Measurements from ENCODE around the gene SSBP4.
A peak's percentile ranks its signal among the peaks of the same experiment; 100 is the strongest.

SSBP4 gene

GRCh38 chr19:18440936-18441803 lies 22.0 kb downstream of the SSBP4 start:
- Mint-ChIP-seq H3K36me3 (peaks cover 26% of the 10 kb centered on the region), H3K27me3 (no peaks in the 10 kb centered on the region), H3K9me3 (peaks cover 6% of the 10 kb centered on the region), H3K4me1 (peaks cover 39% of the 10 kb centered on the region), H3K4me3 (no peak overlapping the region), H3K27ac (no peak overlapping the region)
- ATAC-seq, result no peak

- Mint-ChIP-seq H3K27ac (peak overlapping the region; percentile 33), H3K27me3 (no peaks in the 10 kb centered on the region), H3K9me3 (peaks cover 6% of the 10 kb centered on the region), H3K4me3 (no peak overlapping the region), H3K4me1 (peaks cover 35% of the 10 kb centered on the region), H3K36me3 (peaks cover 36% of the 10 kb centered on the region)
- ATAC-seq, result no peak
These were observed 22.9 kb downstream of the SSBP4 start for GRCh38 chr19:18441804-18442788.

- ATAC-seq, result no peak
- Mint-ChIP-seq H3K36me3 (peaks cover 44% of the 10 kb centered on the region), H3K27me3 (no peaks in the 10 kb centered on the region), H3K4me3 (no peak overlapping the region), H3K27ac (peak overlapping the region; percentile 33), H3K4me1 (peaks cover 35% of the 10 kb centered on the region), H3K9me3 (peaks cover 6% of the 10 kb centered on the region)
These were observed 23.7 kb downstream of the SSBP4 start for GRCh38 chr19:18442941-18443340.

- Mint-ChIP-seq H3K4me1 (peaks cover 35% of the 10 kb centered on the region), H3K4me3 (no peak overlapping the region), H3K36me3 (peaks cover 49% of the 10 kb centered on the region), H3K27ac (no peak overlapping the region), H3K27me3 (no peaks in the 10 kb centered on the region), H3K9me3 (peaks cover 6% of the 10 kb centered on the region)
- no peak for ATAC-seq
These were observed 24.2 kb downstream of the SSBP4 start for GRCh38 chr19:18443406-18443805.

- H3K27ac Mint-ChIP-seq, result no peak overlapping the region
These were observed 24.6 kb downstream of the SSBP4 start for GRCh38 chr19:18443831-18444230.

GRCh38 chr19:18444513-18444912 lies 25.3 kb downstream of the SSBP4 start:
- no peak for ATAC-seq
- Mint-ChIP-seq H3K9me3 (peaks cover 6% of the 10 kb centered on the region), H3K36me3 (peaks cover 59% of the 10 kb centered on the region), H3K27me3 (no peaks in the 10 kb centered on the region), H3K4me1 (peaks cover 26% of the 10 kb centered on the region), H3K4me3 (no peak overlapping the region), H3K27ac (no peak overlapping the region)

More at GRCh38 chr19:18443831-18444230, 24.6 kb downstream of the SSBP4 start:
- no peak for ATAC-seq
- Mint-ChIP-seq H3K36me3 (peaks cover 53% of the 10 kb centered on the region), H3K4me3 (no peak overlapping the region), H3K4me1 (peaks cover 33% of the 10 kb centered on the region), H3K27me3 (no peaks in the 10 kb centered on the region), H3K9me3 (peaks cover 6% of the 10 kb centered on the region)

- H3K9me3 Mint-ChIP-seq, result peaks cover 6% of the 10 kb centered on the region
- peaks cover 20% of the 10 kb centered on the region for H3K4me1 Mint-ChIP-seq
- H3K27ac Mint-ChIP-seq, result no peak overlapping the region
- no peak overlapping the region for H3K4me3 Mint-ChIP-seq
- no peak for ATAC-seq
- no peaks in the 10 kb centered on the region for H3K27me3 Mint-ChIP-seq
- peaks cover 66% of the 10 kb centered on the region for H3K36me3 Mint-ChIP-seq
These were observed 26.2 kb downstream of the SSBP4 start for GRCh38 chr19:18445262-18445948.

- no peak for ATAC-seq
- Mint-ChIP-seq H3K27me3 (no peaks in the 10 kb centered on the region), H3K36me3 (peaks cover 73% of the 10 kb centered on the region), H3K4me1 (peaks cover 23% of the 10 kb centered on the region), H3K9me3 (peaks cover 6% of the 10 kb centered on the region), H3K27ac (no peak overlapping the region), H3K4me3 (no peak overlapping the region)
These were observed 27.1 kb downstream of the SSBP4 start for GRCh38 chr19:18446145-18446810.

- ATAC-seq, result no peak
- H3K9me3 Mint-ChIP-seq, result peaks cover 6% of the 10 kb centered on the region
- H3K4me1 Mint-ChIP-seq, result peaks cover 21% of the 10 kb centered on the region
- peaks cover 73% of the 10 kb centered on the region for H3K36me3 Mint-ChIP-seq
- no peak overlapping the region for H3K27ac Mint-ChIP-seq
- H3K4me3 Mint-ChIP-seq, result no peak overlapping the region
- H3K27me3 Mint-ChIP-seq, result no peaks in the 10 kb centered on the region
These were observed 27.7 kb downstream of the SSBP4 start for GRCh38 chr19:18446811-18447359.

GRCh38 chr19:18449552-18449951 lies 30.4 kb downstream of the SSBP4 start:
- H3K4me3 Mint-ChIP-seq, result no peak overlapping the region
- no peak for ATAC-seq
- no peak overlapping the region for H3K27ac Mint-ChIP-seq
- peaks cover 72% of the 10 kb centered on the region for H3K36me3 Mint-ChIP-seq
- peaks cover 12% of the 10 kb centered on the region for H3K4me1 Mint-ChIP-seq
- H3K9me3 Mint-ChIP-seq, result no peaks in the 10 kb centered on the region
- H3K27me3 Mint-ChIP-seq, result no peaks in the 10 kb centered on the region

GRCh38 chr19:18450021-18450930 lies 31.1 kb downstream of the SSBP4 start:
- no peak overlapping the region for H3K27ac Mint-ChIP-seq
- H3K4me3 Mint-ChIP-seq, result no peak overlapping the region
- H3K27me3 Mint-ChIP-seq, result no peaks in the 10 kb centered on the region
- peaks cover 73% of the 10 kb centered on the region for H3K36me3 Mint-ChIP-seq
- no peaks in the 10 kb centered on the region for H3K9me3 Mint-ChIP-seq
- ATAC-seq, result no peak
- peaks cover 12% of the 10 kb centered on the region for H3K4me1 Mint-ChIP-seq

GRCh38 chr19:18450931-18451836 lies 32.0 kb downstream of the SSBP4 start:
- no peak overlapping the region for H3K4me3 Mint-ChIP-seq
- H3K27ac Mint-ChIP-seq, result no peak overlapping the region
- H3K9me3 Mint-ChIP-seq, result no peaks in the 10 kb centered on the region
- peak; percentile 91 for ATAC-seq
- H3K36me3 Mint-ChIP-seq, result peaks cover 75% of the 10 kb centered on the region
- H3K4me1 Mint-ChIP-seq, result peaks cover 12% of the 10 kb centered on the region
- H3K27me3 Mint-ChIP-seq, result no peaks in the 10 kb centered on the region

- no peaks in the 10 kb centered on the region for H3K27me3 Mint-ChIP-seq
- no peak for ATAC-seq
- H3K9me3 Mint-ChIP-seq, result no peaks in the 10 kb centered on the region
- no peak overlapping the region for H3K4me3 Mint-ChIP-seq
- H3K27ac Mint-ChIP-seq, result no peak overlapping the region
- peaks cover 12% of the 10 kb centered on the region for H3K4me1 Mint-ChIP-seq
- peaks cover 73% of the 10 kb centered on the region for H3K36me3 Mint-ChIP-seq
These were observed 33.2 kb downstream of the SSBP4 start for GRCh38 chr19:18452386-18452785.

Measured in stimulated activated memory B cell treated with anti-CD40 and anti-IgM and Interleukin-4, amounts not matched to agents 10 μg/mL and 1 μg/mL and 100 μg/mL, for 72 hours (primary cell).